ENCODE data around the gene ABI3.

The ABI3 gene

DNA sequence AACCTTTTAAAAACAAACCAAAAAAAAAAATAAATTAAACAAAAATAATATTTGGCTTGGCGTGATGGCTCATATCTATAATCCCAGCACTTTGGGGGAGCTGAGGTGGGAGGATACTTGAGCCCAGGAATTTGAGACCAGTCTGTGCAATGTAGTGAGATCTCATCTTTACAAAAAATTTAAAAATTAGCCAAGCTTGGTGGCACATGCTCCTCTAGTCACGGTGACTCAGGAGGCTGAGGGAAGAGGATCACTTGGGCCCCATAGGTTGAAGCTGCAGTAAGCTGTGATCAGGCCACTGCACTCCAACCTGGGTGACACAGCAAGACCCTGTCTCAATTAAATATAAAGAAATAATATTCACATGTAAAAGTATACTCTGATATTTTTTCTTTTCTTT is 12.3 kb upstream of the ABI3 start:
- no peak for DNase-seq

DNA sequence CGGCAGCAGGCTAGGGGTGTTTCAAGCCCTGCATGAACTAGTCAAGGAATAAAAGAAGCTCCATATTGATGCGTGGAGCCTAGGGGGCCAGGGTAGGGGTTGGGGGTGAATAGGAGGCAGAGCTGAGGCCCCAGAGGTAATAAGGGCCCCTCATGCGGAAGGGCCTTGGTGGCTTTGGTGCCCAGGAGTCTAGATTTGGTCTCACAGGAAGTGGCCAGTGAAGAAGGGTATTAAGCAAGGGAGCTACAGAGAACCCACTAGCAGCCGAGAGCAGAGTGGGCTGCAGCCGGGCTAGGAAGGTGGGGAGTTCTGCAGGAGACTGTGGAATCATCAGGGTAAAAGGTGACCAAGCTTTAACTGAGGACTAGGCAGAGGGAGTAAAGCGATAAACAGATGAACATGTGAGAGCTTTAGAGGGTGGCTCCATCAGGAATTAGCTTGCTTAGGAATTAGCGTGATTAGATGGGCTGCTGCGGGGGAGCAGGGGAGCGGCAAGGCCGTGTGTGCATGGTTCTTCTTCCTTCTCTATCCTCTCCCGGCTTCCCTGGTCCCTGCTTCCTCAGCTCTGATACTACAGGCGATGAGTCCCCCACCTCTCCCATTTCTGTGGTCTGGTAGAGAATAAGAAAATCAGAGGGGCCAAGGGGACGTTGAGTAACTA is 10.0 kb upstream of the ABI3 start:
- DNase-seq: no peak

DNA sequence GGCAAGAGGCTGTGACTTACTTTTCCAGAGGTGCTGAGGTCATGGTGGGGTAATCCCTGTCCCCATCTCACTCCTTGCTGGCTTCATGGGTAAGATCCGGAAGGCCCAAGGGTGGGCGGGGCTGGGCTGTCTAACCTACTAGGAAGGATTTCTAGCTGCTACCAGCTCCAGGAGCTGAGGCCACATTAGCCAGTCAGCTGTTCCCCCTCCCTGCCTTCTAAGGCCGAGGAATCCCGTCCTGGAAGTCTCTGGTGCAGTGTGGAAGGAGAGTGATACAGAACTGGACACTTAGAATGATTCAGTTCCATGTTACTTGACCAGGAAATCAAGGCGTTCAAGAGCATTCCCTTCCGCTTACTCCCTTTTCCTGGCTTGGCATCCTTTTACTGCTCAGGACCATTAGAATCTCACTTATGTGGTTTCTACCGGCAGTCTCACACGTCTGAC is 9.0 kb upstream of the ABI3 start:
- no peak for DNase-seq

DNA sequence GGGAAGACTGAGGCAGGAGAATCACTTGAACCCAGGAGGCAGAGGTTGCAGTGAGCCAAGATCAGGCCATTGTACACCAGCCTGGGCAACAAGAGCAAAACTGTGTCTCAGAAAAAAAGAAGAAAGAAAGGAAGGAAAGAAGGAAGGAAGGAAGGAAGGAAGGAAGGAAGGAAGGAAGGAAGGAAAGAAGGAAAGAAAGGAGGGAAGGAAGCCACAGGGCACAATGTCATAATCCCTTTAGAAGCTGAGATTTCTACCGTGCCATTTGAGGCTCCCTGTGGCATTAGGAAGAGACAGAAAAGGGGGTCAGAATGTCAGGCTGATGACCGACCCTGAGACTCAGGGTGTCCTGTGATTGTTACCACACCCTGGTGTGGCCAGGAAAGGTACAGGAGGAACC is 6.7 kb upstream of the ABI3 start:
- no peak for DNase-seq

DNA sequence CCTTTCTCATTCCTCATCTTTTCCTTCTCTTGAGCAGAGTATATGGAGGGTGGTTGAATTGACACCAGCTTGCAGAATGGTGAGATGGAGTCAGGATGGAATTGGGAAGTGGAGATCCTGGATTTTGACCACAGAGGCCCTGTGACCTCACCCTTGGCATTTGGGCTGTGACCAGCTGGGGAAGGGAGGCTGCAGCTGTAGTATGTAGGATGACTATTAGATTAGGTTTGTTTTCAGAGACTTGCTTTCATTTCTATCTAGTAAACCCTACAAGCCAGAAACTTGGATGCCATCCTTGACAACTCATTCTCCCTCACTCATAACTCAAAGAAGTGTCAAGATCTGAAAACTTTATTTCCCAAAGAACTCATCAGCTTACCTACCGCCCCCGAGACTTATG is 6.0 kb upstream of the ABI3 start:
- DNase-seq: no peak

DNA sequence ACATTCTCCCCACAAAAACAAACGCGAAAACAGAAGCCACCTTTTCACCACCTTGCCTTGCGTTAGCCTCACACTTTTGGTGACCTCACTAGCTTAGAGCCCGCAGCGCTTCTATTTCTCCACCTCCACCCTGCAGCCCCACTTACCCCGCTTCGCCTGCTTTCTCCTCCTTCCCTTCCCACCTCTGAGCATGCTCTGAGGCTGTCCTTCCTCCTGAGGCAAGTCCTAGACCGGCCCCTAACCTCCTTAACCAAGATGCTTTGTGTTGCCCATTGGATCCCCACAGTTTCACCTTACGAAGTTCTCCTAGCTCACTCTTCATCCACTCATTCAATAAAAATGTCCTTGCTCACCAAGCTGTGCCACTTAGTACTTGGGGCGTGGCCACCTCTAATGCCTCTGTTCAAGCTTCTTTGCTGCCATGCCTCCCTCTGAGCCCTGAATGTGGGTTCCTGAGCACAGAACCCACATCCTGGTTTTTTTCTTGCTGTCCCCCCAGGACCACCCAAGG is 1.4 kb upstream of the ABI3 start:
- no peak for DNase-seq

DNA sequence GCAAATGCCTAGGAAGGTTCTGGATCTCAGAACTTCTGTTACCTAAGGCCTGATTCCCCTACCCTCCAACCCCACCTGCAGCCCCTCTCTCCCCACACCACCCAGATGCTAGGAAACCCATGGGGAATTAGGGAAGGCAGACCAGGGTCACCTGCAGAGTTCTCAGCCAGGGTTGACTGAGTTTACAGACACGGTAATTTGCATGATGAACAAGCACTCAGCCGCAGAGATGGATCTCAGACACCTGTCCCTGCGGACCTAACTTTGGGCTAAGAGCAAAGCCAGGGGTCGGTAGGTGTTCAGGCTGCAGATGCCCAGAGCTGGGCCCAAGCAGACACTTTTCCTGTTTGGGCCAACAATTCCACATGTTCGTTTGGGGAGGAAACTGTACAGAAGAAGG is 2.9 kb downstream of the ABI3 start:
- DNase-seq: no peak

DNA sequence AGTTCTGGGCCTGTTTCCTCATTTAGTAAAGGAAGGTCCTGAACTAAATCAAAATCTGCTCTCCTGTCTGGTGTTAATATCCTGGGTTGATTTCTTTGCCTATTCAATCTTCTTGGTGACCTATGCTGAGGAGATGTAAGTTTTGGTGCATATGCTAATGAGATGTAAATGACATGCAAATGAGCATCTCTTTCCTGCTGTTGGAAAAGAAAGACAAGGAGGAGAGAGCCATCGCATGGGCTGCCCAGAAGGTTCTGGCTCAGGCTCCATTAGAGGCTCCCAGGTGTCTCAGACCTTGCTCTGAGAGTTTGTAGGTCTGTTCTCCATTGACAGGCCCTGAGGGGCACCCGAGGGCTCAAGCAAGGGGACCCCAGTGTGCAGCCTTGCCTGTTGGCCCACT is 3.3 kb downstream of the ABI3 start:
- no peak for DNase-seq

DNA sequence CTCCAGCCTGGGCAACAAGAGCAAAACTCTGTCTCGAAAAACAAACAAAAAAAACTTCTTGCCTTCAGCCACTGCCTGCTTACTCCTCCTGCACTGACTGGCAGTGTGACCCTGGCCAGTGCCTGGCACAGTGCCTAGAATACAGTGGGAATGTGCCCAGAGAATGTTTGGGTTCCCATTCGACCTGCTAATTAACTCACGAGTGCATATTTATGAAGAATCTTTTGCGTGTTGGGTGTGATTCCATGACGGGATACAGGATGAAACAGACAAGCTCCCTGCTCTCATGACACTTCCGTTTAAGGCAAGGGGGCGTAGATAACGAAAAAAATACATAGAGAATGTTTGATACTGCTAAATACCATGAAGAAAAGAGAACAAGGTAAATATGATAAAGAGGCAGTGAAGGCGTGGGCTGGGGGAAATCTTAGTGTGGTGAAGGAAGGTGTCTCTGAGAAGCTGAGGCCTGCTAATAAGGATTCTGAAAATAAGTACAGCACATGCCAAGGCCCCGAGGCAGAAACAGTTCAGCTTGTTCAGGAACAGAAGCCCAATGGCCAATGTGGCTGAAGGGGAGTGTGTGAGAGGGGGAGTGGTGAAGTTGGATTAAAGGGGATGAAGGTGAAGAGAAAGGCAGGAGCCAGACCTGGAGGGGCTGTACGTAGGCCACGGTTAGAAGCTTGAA is 4.3 kb downstream of the ABI3 start:
- DNase-seq: no peak

DNA sequence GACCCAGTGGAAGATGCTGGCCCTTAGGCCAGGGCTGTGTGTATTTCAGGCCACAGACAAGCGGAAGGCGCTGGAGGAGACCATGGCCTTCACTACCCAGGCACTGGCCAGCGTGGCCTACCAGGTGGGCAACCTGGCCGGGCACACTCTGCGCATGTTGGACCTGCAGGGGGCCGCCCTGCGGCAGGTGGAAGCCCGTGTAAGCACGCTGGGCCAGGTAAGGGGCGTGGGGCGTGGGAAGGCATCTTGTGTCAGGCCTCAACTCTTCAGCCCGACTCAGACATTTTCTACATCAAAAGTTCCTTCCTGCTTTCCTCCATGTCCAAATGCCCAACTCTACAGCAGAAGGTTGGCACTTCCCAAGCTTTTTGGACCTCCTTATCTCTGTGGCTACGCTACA is 6.0 kb downstream of the ABI3 start:
- DNase-seq: no peak

DNA sequence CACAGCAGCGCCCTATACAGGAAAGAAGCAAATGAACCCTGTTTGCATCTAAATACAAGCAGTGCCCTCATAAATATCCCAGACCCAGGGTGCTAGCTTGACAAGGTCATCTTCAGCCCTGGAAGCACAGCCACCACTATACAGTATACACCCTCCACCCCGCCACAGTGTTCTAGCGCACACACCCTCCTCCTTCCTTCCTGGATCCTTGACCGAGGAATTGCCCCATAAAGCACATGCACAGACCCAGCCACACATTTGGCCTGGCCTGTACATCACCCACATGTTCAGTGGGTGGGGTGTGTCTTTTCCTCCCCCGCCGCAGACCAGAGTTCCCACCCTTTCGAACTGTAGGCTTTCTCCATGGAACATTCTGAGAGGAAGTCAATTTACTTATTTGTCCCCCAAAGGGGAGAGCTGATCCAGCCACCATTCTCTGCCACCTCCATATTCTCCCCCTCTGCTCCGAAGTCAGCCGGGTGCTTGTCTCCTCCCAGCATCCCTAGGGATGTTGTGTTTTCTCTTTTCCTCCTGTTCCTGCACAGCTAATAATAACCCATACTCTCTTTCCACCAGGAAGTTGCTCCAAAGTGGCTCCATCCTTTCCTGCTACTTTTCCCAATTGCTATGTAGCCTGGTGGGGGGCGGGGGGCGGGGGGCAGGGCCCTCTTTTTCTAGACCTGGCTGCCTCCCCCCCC is 6.6 kb downstream of the ABI3 start:
- no peak for DNase-seq

DNA sequence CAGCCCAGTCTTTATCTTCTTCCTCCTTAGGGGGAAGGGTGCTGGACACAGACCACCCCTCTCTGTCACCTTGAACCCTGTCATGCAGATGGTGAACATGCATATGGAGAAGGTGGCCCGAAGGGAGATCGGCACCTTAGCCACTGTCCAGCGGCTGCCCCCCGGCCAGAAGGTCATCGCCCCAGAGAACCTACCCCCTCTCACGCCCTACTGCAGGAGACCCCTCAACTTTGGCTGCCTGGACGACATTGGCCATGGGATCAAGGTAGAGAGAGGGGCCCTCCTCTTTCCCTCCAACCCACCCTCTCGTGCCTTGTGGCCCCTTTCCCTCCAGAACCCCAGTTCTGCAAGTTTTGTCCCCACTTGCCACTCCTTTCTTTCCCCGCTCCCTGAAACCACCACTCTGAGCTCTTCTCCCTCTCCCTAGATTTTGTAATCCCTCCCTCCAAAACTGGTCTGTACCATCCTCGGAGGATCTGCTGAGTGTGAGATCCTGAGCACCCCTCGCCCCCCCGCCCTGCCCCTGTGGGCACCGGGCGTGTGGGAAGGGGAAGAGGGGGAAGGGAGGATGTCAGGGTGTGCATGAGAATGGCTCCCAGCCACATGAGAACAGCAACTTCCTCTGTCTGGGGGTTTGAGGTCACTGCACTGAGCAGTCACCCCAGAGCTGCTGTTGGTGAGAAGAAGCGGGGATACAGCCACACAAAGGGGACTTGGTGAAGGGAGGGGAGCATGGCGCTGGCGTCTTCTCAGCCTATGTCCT is 7.3 kb downstream of the ABI3 start:
- no peak for DNase-seq

DNA sequence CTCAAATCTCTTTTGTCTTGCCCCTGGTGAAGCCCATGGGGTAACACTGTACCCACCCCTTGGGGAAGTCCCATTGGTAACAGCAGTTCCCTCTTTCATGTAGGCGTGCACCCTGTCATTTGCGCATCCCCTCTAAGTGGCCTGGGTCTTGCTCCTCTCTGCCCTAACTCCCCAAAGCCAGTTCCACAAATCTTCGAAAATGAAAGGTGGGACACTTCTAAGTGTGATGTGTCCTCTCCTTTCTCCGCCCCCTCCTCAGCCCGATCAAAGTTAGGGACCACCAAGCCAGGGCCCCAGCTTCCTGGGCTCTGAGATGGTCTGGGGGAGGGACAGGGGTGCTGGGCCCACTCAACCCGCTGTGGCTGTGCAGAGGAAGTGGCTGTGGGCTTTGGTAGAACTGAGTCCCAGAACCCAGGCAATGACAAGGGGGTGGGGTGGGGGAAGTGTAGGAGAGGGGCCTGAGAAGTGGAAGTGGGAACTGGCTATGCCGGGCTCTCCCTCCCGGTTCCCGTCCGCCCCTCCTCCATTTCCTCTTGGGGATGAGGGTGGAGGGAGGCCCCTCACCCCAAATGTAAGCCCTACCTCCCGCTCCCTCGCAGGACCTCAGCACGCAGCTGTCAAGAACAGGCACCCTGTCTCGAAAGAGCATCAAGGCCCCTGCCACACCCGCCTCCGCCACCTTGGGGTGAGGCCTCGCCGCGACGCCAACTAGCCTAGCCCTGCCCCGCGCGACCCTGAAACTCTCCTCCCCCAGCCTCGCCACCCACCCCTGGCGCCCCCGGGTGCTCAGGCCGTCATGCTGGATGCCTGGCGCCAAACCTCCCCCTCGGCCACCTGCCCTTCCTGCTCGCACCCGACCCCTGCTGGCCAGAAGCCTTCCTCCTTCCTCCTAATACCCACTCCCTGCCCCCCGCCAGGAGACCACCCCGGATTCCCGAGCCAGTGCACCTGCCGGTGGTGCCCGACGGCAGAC is 8.7 kb downstream of the ABI3 start:
- no peak for DNase-seq

DNA sequence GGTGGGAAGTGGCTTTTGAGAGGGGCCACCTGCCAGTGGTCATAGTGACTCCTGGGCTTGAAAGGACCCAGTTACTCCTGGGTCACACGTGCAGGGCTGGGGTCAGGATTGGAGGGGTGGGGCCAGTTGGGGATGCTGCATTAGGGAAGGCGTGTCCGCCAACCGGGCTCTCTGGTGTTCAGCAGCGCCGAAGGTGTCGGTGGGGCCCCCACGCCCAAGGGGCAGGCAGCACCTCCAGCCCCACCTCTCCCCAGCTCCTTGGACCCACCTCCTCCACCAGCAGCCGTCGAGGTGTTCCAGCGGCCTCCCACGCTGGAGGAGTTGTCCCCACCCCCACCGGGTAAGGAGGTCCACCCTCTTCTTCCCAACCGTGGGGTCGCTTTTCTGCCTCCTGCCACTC is 9.5 kb downstream of the ABI3 start:
- no peak for DNase-seq

DNA sequence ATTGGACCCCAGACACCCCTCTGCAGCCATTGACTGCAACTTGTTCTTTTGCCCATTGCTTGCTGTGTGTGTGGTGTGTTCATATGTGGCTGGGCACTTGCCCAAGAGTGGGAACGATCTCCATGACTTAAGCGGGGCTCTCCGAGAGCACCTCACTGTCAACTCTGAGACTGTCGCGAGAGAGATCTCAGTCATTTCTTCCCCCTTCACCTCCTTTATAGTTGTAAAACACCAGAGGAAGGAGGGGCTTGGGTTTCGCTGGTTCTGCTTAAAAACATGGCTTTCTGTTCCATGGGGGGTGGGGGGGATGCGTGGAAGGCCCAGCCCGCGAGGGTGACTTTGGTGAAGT is 12.6 kb downstream of the ABI3 start:
- no peak for DNase-seq

DNA sequence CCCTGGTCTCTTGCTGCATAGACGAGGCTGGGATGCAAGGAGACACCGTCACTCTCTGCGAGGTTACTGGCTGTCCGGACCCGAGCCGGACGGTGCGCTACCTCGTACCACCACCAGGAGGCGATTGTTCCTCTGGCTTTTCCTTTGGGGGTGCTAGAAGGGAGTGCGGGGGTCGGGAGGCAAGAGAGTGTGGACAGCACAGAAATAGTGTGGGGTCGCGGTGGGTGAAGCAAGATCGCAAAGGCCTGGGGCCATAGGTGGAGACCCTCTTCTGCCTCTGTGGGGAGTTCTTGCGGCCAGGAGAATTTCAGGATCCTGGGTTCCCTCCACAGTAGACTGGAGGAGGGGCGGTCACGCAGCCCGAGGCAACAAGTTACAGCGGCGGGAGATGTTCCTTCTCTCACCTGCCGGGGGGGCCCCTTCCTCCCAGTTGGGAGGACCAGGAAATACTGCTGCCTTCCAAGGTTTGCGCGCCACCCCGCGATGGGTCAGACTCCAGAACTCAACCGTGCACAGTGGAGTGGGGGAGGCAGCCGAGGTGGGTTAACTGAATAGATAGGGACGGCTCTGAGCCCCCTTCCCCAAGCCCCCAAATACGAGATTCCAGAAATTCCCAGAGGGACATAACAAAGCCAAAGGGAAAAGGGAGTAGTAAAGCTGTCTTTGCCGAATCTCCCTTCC is 13.2 kb downstream of the ABI3 start:
- DNase-seq: no peak

DNA sequence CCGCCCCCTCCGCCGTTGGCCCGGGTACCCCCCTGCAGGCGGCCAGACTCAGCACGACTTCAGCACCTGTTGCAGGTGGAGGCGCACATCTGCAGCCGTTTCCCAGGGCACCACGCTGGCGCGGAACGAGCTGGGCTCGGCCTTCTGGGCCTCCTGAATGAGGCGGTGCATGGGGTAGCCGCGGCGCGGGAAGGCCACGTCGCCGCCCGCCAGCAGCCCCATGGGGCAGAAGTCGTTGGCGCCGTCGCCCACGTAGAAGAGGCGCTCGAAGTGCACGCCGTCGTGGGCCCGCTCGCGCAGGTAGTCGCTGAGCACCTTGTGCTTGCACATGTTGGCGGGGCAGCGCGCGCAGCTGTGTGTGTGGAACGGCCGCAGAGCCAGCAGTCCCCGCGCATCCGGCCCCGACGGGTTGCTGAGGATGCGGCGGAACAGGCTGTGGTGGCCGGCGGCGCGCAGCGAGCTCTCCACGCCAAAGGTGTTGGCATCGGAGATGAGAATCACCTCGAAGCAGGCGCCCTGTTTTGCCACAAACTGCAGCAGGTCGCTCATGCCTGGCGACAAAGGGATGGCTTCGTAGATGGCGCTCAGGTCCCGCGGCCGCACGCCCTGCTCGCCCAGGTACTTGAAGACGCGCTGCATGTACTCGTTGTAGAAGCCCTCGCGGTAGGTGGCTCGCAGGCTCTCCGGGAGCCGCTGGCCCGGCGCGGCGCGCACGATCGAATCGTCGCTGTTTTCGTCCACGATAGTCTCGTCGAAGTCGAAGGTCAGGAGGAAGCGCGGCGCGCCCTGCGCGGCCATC is 13.9 kb downstream of the ABI3 start:
- DNase-seq: no peak

DNA sequence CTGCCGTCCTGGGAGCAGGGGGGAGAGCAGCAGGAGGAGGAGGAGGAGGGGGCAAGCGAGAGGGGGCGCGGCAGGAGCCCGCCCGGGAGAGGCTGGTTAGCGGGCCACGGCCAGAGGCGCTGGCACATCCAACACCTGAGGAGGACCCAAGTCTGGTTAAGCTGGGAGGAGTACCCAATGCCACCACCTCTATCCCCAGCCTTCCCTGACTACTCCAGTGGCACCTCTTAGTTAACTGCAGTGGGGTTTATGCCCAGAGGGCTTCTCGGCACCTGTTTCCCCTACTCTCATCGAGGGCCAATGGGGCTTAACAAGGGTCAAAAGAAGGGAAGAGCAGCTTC is 14.5 kb downstream of the ABI3 start:
- DNase-seq: no peak

DNA sequence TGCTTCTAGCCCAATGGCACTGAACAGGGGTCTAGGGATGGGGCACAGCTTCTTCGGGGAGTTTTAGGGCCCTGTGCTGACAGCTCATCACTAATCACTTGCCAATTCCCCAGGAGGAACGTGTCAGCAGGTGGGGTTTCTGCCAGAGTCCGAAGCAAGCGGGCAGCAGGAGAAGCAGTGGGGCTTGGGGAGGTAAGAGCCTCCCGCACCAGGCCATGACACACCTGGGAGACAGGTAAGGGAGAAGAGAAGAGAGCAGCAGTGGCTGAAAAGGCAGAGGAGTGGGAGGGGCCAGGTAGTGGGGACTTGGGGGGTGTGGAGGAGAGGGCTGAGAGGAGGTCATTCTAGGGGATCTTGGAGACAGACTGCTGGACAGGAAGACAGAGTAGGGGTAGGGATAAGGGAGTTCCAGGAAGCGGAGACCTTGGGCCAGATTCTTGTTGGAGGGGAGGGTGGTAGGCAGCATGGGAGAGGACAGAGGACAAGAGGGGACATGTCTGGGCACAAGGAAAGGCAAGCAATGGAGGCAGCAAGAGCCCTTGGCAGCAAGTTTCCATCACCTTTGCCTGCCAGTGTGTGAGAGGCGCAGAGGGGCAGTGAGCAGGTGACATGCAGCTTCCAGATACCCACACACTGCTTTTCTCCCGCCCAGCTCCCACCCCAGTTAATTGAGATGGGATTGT is 15.2 kb downstream of the ABI3 start:
- DNase-seq: no peak

DNA sequence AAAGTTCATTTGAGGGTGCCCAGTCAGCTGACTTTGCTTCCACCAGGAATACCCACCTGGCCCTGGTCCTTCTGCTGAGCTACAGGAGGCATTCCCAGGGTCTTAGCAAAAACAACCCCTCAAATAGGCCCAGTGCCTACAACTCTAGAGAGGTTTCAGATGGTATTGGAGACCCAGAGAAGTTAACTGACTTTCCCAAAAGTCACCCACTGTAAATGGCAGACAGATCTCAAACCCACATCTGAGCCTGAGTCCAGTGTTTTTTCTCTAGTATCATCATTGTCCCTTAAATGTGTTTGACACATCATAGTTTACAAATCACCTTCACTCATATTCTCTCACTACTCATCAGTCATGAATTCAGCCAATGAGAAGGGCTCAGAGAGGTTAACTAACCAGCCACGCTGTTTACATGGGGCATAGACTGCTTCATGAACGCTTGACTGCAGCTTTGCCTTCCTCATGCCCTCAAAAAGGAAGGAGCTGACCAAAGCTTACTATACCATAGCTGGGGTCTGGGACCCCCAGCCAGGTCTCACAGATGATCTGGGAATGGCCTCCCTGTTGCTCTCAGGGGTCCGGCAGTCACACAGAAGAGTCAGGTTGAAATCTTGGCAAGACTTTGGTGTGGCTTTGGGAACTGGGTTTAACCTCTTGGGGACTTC is 16.4 kb downstream of the ABI3 start:
- DNase-seq: no peak

All from NCI-H2171 (cell line).